PC-3 (cell line): ENCODE results near the gene CSF1. TPM values are rescaled to one million over a fixed set of nuclear protein-coding genes. Genes with fewer than 3 reads are reported as not detected.
"Not testable (repeated sequence)": the region's sequence is repeated elsewhere in the genome, so short reads cannot be mapped to it uniquely, and the experiment has no call there.

Experiments used
- ATAC-seq: fragments of 200-7000 bp; cut with Tn5 transposase; 2 replicates; pipeline ENCODE4 v1.9.1; 2020; ENCODE audit warnings: mild to moderate bottlenecking, moderate library complexity
- BruUV-seq: library from RNA; stranded (reverse); fragments of 400-500 nt; replicated peaks from 2 replicates; lab custom pipeline; 2021; lab: Mats Ljungman, UMichigan
- CTCF ChIA-PET: fragments of 300-600 bp; sonication (Branson Sonifier 250); formaldehyde crosslinking; loops from one replicate; lab custom pipeline; 2022; ENCODE audit warnings: antibody characterized with exemption; lab: Charles Lee
- POLR2A ChIA-PET: fragments of 300-600 bp; sonication (Branson Sonifier 250); formaldehyde crosslinking; loops from one replicate; lab custom pipeline; 2022; ENCODE audit warnings: antibody characterized with exemption; ENCODE audit not compliant: unreplicated experiment; lab: Charles Lee
- DNase-seq: peaks from one replicate; pipeline ENCODE4 v3.0.0-alpha.2; 2015
- H2AFZ ChIP-seq: fragments of 300-600 bp; sonication (generic); 2 replicates; pipeline ENCODE4 v1.6.0; 2016; ENCODE audit warnings: antibody characterized with exemption, low read length
- H3F3A ChIP-seq: fragments of 300-600 bp; sonication (generic); one replicate; pipeline ENCODE4 v1.6.0; 2017; ENCODE audit warnings: antibody characterized with exemption, low read length, control low read depth, mild to moderate bottlenecking; ENCODE audit not compliant: unreplicated experiment
- H3K27ac ChIP-seq: fragments of 300-600 bp; sonication (generic); 2 replicates; pipeline ENCODE4 v1.5.1; 2016; ENCODE audit warnings: mild to moderate bottlenecking, low read length
- H3K27me3 ChIP-seq: fragments of 300-600 bp; sonication (generic); 2 replicates; pipeline ENCODE4 v1.6.1; 2016; ENCODE audit warnings: low read length, mixed read lengths
- H3K36me3 ChIP-seq: fragments of 300-600 bp; sonication (generic); 2 replicates; pipeline ENCODE4 v1.6.1; 2016; ENCODE audit warnings: low read depth, mixed run types, low read length, mixed read lengths
- H3K4me1 ChIP-seq: fragments of 300-600 bp; sonication (generic); 2 replicates; pipeline ENCODE4 v1.5.1; 2016; ENCODE audit warnings: low read length; ENCODE audit not compliant: insufficient read depth
- H3K4me2 ChIP-seq: fragments of 300-600 bp; sonication (generic); 2 replicates; pipeline ENCODE4 v1.6.0; 2016; ENCODE audit warnings: low read length
- H3K4me3 ChIP-seq: fragments of 300-600 bp; sonication (generic); 2 replicates; pipeline ENCODE4 v1.5.1; 2016; ENCODE audit warnings: mild to moderate bottlenecking, low read length, mixed read lengths
- H3K79me2 ChIP-seq: fragments of 300-600 bp; sonication (generic); 2 replicates; pipeline ENCODE4 v1.6.1; 2017; ENCODE audit warnings: low read length, mixed read lengths
- H3K9ac ChIP-seq: fragments of 300-600 bp; sonication (generic); 2 replicates; pipeline ENCODE4 v1.6.0; 2016; ENCODE audit warnings: mild to moderate bottlenecking, low read length
- H3K9me2 ChIP-seq: fragments of 300-600 bp; sonication (generic); replicated peaks from 2 replicates; pipeline ENCODE4 v1.6.1; 2016; ENCODE audit warnings: mixed run types, low read length, mixed read lengths
- H3K9me3 ChIP-seq: fragments of 300-600 bp; sonication (generic); 2 replicates; pipeline ENCODE4 v1.6.1; 2016; ENCODE audit warnings: low read length, mixed read lengths
- H4K20me1 ChIP-seq: fragments of 300-600 bp; sonication (generic); 2 replicates; pipeline ENCODE4 v1.6.1; 2016; ENCODE audit warnings: low read length, mixed read lengths
- EZH2 ChIP-seq: fragments of 300-600 bp; sonication (generic); IDR thresholded peaks from one replicate; pipeline ENCODE4 v1.6.1; 2017; ENCODE audit warnings: antibody characterized with exemption, mild to moderate bottlenecking, low read length; ENCODE audit not compliant: unreplicated experiment
- EZH2phosphoT487 ChIP-seq: fragments of 300-600 bp; sonication (generic); IDR thresholded peaks from 2 replicates; pipeline ENCODE4 v1.6.1; 2018; ENCODE audit warnings: mild to moderate bottlenecking, antibody characterized with exemption, low read length, borderline replicate concordance
- intact Hi-C: fragments of 100-400 bp; cut with micrococcal nuclease; formaldehyde crosslinking; loops from 2 replicates; pipeline ENCODE4 v1.9.0; 2023
- total RNA-seq: library from RNA; depleted of rRNA; stranded (reverse); fragments of >200 nt; gene quantifications from 2 replicates; pipeline ENCODE4 v1.2.3, GENCODE V29; 2014
- TF ChIP-seq, protein P1 (sequence below): fragments of 300-600 bp; sonication (generic); conservative IDR thresholded peaks from 2 replicates; pipeline ENCODE4 v1.5.1; 2017; ENCODE audit warnings: antibody characterized with exemption, low read depth, mild to moderate bottlenecking, low read length

The CSF1 gene
- total RNA-seq, 1 experiment from 2014 or later: 2.0 TPM

DNA sequence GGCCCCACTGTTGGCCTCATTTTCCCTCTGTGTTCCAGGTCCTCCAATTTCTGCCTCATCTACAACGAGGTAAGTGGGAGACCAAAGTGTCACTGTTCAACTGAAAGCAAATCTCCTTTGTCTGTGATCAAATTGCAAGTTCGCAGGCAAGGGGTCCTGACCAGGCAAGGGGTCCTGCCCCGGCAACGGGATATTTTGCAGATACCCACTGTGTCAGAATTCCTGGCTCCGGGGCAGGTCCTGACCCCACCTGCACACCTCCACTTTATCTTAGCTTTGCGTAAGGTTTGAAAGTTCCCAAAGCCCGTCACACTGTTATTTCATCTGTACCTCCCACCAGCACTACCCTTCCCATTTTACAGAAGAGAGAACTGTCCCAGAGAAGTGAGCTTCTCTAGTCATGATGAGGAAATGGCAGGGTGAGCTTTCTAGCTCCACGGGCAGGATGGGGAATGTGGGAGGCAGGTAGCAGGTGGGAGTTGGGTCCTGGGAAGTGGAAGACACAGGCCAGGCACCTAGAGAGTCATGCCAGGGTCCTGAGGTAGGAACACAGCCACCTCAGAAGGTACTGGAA, 32.0 kb upstream of the CSF1 start:
- Histone ChIP-seq H3F3A (no peaks in the 10 kb centered on the region), H3K9me3 (no peaks in the 10 kb centered on the region), H3K27ac (no peak overlapping the region), H3K9ac (no peak overlapping the region), H4K20me1 (no peaks in the 10 kb centered on the region), H3K79me2 (no peaks in the 10 kb centered on the region), H3K9me2 (no peaks in the 10 kb centered on the region), H2AFZ (no peak overlapping the region), H3K4me2 (no peak overlapping the region), H3K4me3 (no peak overlapping the region), H3K4me1 (no peaks in the 10 kb centered on the region), H3K36me3 (no peaks in the 10 kb centered on the region), H3K27me3 (no peaks in the 10 kb centered on the region)
- no peak for ATAC-seq
- DNase-seq: no peak
- intact Hi-C loops: no loop called here
- CTCF ChIA-PET: no interaction called here
- no peak for TF ChIP-seq EZH2
- no peak for TF ChIP-seq EZH2phosphoT487
- TF ChIP-seq, protein P1, sequence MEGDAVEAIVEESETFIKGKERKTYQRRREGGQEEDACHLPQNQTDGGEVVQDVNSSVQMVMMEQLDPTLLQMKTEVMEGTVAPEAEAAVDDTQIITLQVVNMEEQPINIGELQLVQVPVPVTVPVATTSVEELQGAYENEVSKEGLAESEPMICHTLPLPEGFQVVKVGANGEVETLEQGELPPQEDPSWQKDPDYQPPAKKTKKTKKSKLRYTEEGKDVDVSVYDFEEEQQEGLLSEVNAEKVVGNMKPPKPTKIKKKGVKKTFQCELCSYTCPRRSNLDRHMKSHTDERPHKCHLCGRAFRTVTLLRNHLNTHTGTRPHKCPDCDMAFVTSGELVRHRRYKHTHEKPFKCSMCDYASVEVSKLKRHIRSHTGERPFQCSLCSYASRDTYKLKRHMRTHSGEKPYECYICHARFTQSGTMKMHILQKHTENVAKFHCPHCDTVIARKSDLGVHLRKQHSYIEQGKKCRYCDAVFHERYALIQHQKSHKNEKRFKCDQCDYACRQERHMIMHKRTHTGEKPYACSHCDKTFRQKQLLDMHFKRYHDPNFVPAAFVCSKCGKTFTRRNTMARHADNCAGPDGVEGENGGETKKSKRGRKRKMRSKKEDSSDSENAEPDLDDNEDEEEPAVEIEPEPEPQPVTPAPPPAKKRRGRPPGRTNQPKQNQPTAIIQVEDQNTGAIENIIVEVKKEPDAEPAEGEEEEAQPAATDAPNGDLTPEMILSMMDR: no peak
- no TSS peak for BruUV-seq
- POLR2A ChIA-PET: no interaction called here

GRCh38 chr1:109879371-109879770, 31.3 kb upstream of the CSF1 start:
- intact Hi-C loops, POLR2A ChIA-PET, DNase-seq, H3K79me2 ChIP-seq, BruUV-seq, H3K27ac ChIP-seq, H3K4me3 ChIP-seq, H3K27me3 ChIP-seq, CTCF ChIA-PET, H3K4me2 ChIP-seq, H3K9me3 ChIP-seq, H3F3A ChIP-seq, H3K9me2 ChIP-seq, ATAC-seq, H4K20me1 ChIP-seq, H3K36me3 ChIP-seq, H3K9ac ChIP-seq, H3K4me1 ChIP-seq, H2AFZ ChIP-seq: not testable (repeated sequence)

DNA sequence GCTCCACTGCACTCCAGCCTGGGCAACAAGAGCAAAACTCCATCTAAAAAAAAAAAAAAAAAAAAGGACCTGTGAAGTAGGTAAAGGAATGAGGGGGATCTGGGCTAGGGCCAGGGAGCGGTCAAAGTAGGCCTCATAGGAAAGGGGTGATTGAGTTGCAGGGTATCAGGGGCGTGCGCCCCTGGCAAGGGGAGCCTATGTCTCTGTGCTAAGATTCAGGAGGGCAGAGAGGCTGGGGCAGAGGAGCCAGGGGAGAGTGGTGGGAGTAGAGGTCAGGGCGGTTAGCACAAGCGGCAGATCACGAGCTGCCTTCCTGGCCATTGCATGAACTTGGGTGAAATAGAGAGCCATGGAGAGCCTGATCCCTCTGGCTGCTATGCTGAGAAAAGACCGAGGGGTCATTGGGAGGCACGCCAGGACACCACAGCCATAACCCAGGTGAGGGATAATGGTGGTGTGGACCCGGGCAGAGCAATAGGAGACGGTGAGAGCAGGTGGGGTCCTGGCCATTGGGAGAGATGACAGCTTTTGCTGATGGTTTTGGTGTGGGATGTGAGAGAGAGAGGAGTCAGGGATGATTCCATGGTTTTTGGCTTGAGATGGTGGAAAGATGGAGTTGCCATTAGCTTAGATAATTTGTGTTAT, 30.6 kb upstream of the CSF1 start:
- Histone ChIP-seq H3F3A (no peaks in the 10 kb centered on the region), H3K4me1 (no peaks in the 10 kb centered on the region), H3K36me3 (no peaks in the 10 kb centered on the region), H3K9me2 (no peaks in the 10 kb centered on the region), H3K27me3 (no peaks in the 10 kb centered on the region), H3K4me3 (no peak overlapping the region), H3K9ac (no peak overlapping the region), H3K4me2 (no peak overlapping the region), H2AFZ (no peak overlapping the region), H4K20me1 (no peaks in the 10 kb centered on the region), H3K79me2 (no peaks in the 10 kb centered on the region), H3K27ac (no peak overlapping the region), H3K9me3 (no peaks in the 10 kb centered on the region)
- no TSS peak for BruUV-seq
- intact Hi-C loops: no loop called here
- ChIA-PET CTCF (no interaction called here), POLR2A (no interaction called here)
- ATAC-seq (no peak), DNase-seq (no peak)
- TF ChIP-seq EZH2 (no peak), EZH2phosphoT487 (no peak)
- TF ChIP-seq, protein P1: no peak
